Suppressor macrophage treated with lipopolysaccharide for 1 hour (primary cell): ENCODE measurements around the gene LEF1.
A peak's percentile ranks its signal among the peaks of the same experiment; 100 is the strongest.
"Not testable (repeated sequence)": the region's sequence is repeated elsewhere in the genome, so short reads cannot be mapped to it uniquely, and the experiment has no call there.

ENCODE experiments used
- DNase-seq, 3 donors: peaks; one replicate each; pipeline ENCODE4 v3.0.0-alpha.2; 2020 to 2022

LEF1 gene

GRCh38 chr4:108029016-108029720 is 139.6 kb downstream of the LEF1 start:
- no peak for DNase-seq

- DNase-seq = no peak
These were observed 143.9 kb downstream of the LEF1 start for GRCh38 chr4:108024878-108025165.

GRCh38 chr4:108024085-108024877 is 144.5 kb downstream of the LEF1 start:
- DNase-seq = no peak

- no peak for DNase-seq
These were observed 149.9 kb downstream of the LEF1 start for GRCh38 chr4:108018884-108019187.

- DNase-seq = peak; percentile 83 to 87 (median 85)
These were observed 150.5 kb downstream of the LEF1 start for GRCh38 chr4:108018040-108018883.

- DNase-seq = no peak
These were observed 154.8 kb downstream of the LEF1 start for GRCh38 chr4:108013955-108014354.

GRCh38 chr4:108013327-108013726 is 155.4 kb downstream of the LEF1 start:
- DNase-seq = no peak

- not testable (repeated sequence) for DNase-seq
These were observed 156.3 kb downstream of the LEF1 start for GRCh38 chr4:108012382-108012781.

- DNase-seq = peak; percentile 46 to 67 (median 49)
These were observed 158.6 kb downstream of the LEF1 start for GRCh38 chr4:108010167-108010566.

- peak; percentile 38 to 67 (median 46) for DNase-seq
These were observed 160.0 kb downstream of the LEF1 start for GRCh38 chr4:108008721-108009120.

- DNase-seq = no peak
These were observed 160.7 kb downstream of the LEF1 start for GRCh38 chr4:108007984-108008383.

- DNase-seq = no peak
These were observed 162.4 kb downstream of the LEF1 start for GRCh38 chr4:108006361-108006760.

- no peak for DNase-seq
These were observed 162.9 kb downstream of the LEF1 start for GRCh38 chr4:108005807-108006206.

GRCh38 chr4:108004646-108005045 is 164.1 kb downstream of the LEF1 start:
- no peak for DNase-seq

- DNase-seq = no peak
These were observed 164.7 kb downstream of the LEF1 start for GRCh38 chr4:108003982-108004515.

GRCh38 chr4:108001540-108002135 is 167.1 kb downstream of the LEF1 start:
- peak in 1 of 3 donors; percentile 22 for DNase-seq

GRCh38 chr4:107999932-108000539 is 168.7 kb downstream of the LEF1 start:
- no peak for DNase-seq

- DNase-seq = no peak
These were observed 170.9 kb downstream of the LEF1 start for GRCh38 chr4:107997794-107998193.
